IMR-90 (cell line): ENCODE data around the gene GPA33. TPM values are rescaled to one million over a fixed set of nuclear protein-coding genes. Genes with fewer than 3 reads are reported as not detected.
"Not testable (repeated sequence)": the region's sequence is repeated elsewhere in the genome, so short reads cannot be mapped to it uniquely, and the experiment has no call there.

Experiments used
- ATAC-seq: fragments of 200-7000 bp; cut with Tn5 transposase; 2 replicates; pipeline ENCODE4 v1.9.1; 2020; ENCODE audit warnings: low read depth, mild to moderate bottlenecking, moderate library complexity
- BruUV-seq: library from RNA; stranded (reverse); fragments of 400-500 nt; replicated peaks from 2 replicates; lab custom pipeline; 2021; lab: Mats Ljungman, UMichigan
- CTCF ChIA-PET: fragments of 300-600 bp; formaldehyde crosslinking; extraction: SDS; loops from one replicate; lab custom pipeline; 2021; ENCODE audit warnings: antibody characterized with exemption; lab: Yijun Ruan, JAX
- POLR2A ChIA-PET: fragments of 300-600 bp; sonication (Branson Sonifier 250); formaldehyde crosslinking; loops from one replicate; lab custom pipeline; 2022; ENCODE audit warnings: antibody characterized with exemption; ENCODE audit not compliant: unreplicated experiment; lab: Charles Lee
- DNase-seq: peaks from one replicate; pipeline ENCODE4 v3.0.0; 2013
- H2AFZ ChIP-seq: replicated peaks from 2 replicates; pipeline ENCODE3; 2013; ENCODE audit warnings: low read length, mild to moderate bottlenecking; ENCODE audit not compliant: poor library complexity
- H2AK5ac ChIP-seq: 2 replicates; pipeline ENCODE4 v1.6.1; 2013; ENCODE audit warnings: low read depth, low read length, inconsistent platforms
- H2AK9ac ChIP-seq: replicated peaks from 2 replicates; pipeline ENCODE3; 2013; ENCODE audit warnings: mild to moderate bottlenecking, low read depth, low read length, moderate library complexity; ENCODE audit not compliant: poor library complexity
- H2BK120ac ChIP-seq: 2 replicates; pipeline ENCODE4 v1.6.1; 2013; ENCODE audit warnings: low read depth, low read length, inconsistent platforms
- H2BK15ac ChIP-seq: 3 replicates; pipeline ENCODE4 v1.6.1; 2013; ENCODE audit warnings: low read depth, low read length, inconsistent platforms
- H2BK20ac ChIP-seq: 2 replicates; pipeline ENCODE4 v1.6.1; 2013; ENCODE audit warnings: low read depth, mild to moderate bottlenecking, inconsistent platforms, low read length, moderate library complexity
- H2BK5ac ChIP-seq: 2 replicates; pipeline ENCODE4 v1.6.1; 2013; ENCODE audit warnings: mild to moderate bottlenecking, low read depth, low read length, inconsistent platforms; ENCODE audit not compliant: poor library complexity, severe bottlenecking
- H3K14ac ChIP-seq: replicated peaks from 2 replicates; pipeline ENCODE4 v1.6.1; 2013; ENCODE audit warnings: low read depth, low read length, inconsistent platforms
- H3K18ac ChIP-seq: 2 replicates; pipeline ENCODE4 v1.6.1; 2013; ENCODE audit warnings: low read depth, low read length, control low read depth
- H3K23ac ChIP-seq: 2 replicates; pipeline ENCODE4 v1.6.1; 2013; ENCODE audit warnings: low read depth, low read length, inconsistent platforms
- H3K27ac ChIP-seq: 2 replicates; pipeline ENCODE4 v1.5.1; 2013; ENCODE audit warnings: mild to moderate bottlenecking, control low read depth, low read length; ENCODE audit not compliant: insufficient read depth
- H3K27me3 ChIP-seq: 2 replicates; pipeline ENCODE4 v1.6.1; 2013; ENCODE audit warnings: low read length; ENCODE audit not compliant: control insufficient read depth, insufficient read depth
- H3K36me3 ChIP-seq: 2 replicates; pipeline ENCODE4 v1.6.1; 2013; ENCODE audit warnings: low read length, mixed read lengths; ENCODE audit not compliant: control insufficient read depth, insufficient read depth
- H3K4ac ChIP-seq: 2 replicates; pipeline ENCODE4 v1.6.1; 2013; ENCODE audit warnings: low read depth, low read length, inconsistent platforms
- H3K4me1 ChIP-seq: 2 replicates; pipeline ENCODE4 v1.6.1; 2013; ENCODE audit warnings: low read length, mixed read lengths; ENCODE audit not compliant: control insufficient read depth, insufficient read depth
- H3K4me2 ChIP-seq: 2 replicates; pipeline ENCODE4 v1.6.1; 2013; ENCODE audit warnings: low read depth, mild to moderate bottlenecking, control low read depth, low read length, moderate library complexity
- H3K4me3 ChIP-seq: 2 replicates; pipeline ENCODE4 v1.5.1; 2013; ENCODE audit warnings: low read depth, mild to moderate bottlenecking, control low read depth, low read length, moderate library complexity; ENCODE audit not compliant: insufficient read depth
- H3K56ac ChIP-seq: 2 replicates; pipeline ENCODE4 v1.6.1; 2013; ENCODE audit warnings: low read length, inconsistent platforms; ENCODE audit not compliant: insufficient read depth; ENCODE audit errors: extremely low read depth
- H3K79me1 ChIP-seq, 2 experiments: 2 replicates each; pipeline ENCODE4 v1.6.1; 2013; ENCODE audit warnings: low read length in 2 of 2, inconsistent platforms in 1 of 2, low read depth in 1 of 2
- H3K9ac ChIP-seq: 2 replicates; pipeline ENCODE4 v1.6.1; 2013; ENCODE audit warnings: low read depth, low read length, control low read depth
- H3K9me1 ChIP-seq: 2 replicates; pipeline ENCODE4 v1.6.1; 2013; ENCODE audit warnings: low read length, inconsistent platforms; ENCODE audit not compliant: insufficient read depth
- H3K9me3 ChIP-seq: 2 replicates; pipeline ENCODE4 v1.6.1; 2013; ENCODE audit warnings: low read length; ENCODE audit not compliant: control insufficient read depth, insufficient read depth
- H4K20me1 ChIP-seq: 2 replicates; pipeline ENCODE4 v1.6.1; 2013; ENCODE audit warnings: low read length, inconsistent platforms; ENCODE audit not compliant: insufficient read depth
- H4K5ac ChIP-seq: 2 replicates; pipeline ENCODE4 v1.6.1; 2013; ENCODE audit warnings: mild to moderate bottlenecking, low read depth, low read length, control low read depth
- H4K8ac ChIP-seq, 2 experiments: 2 replicates each; pipeline ENCODE4 v1.6.1; 2013; ENCODE audit warnings: low read depth in 2 of 2, low read length in 2 of 2, control low read depth in 1 of 2, inconsistent platforms in 1 of 2
- H4K91ac ChIP-seq: 2 replicates; pipeline ENCODE4 v1.6.1; 2013; ENCODE audit warnings: low read depth, low read length, inconsistent platforms; ENCODE audit not compliant: insufficient read depth
- MAFK ChIP-seq: IDR thresholded peaks from 2 replicates; pipeline ENCODE4 v1.6.1; 2012; ENCODE audit warnings: low read depth, low read length, improper control_type of control experiment
- MXI1 ChIP-seq: IDR thresholded peaks from 2 replicates; pipeline ENCODE4 v1.6.1; 2012; ENCODE audit warnings: low read depth, mild to moderate bottlenecking, low read length, moderate library complexity, borderline replicate concordance
- POLR2A ChIP-seq: IDR thresholded peaks from 2 replicates; pipeline ENCODE4 v1.6.1; 2012; ENCODE audit warnings: mild to moderate bottlenecking, low read depth, low read length
- WGBS, 2 experiments: methylation state at CpG; one replicate each; pipeline versions ENCODE4 v1.1.5 to v1.1.7; 2013; ENCODE audit warnings: missing lambda C conversion rate in 2 of 2; ENCODE audit not compliant: insufficient read length in 1 of 2; ENCODE audit errors: extremely low coverage in 2 of 2; 5-methylcytosine and 5-hydroxymethylcytosine counted together
- dilution Hi-C: fragments of 300-500 bp; cut with HindIII; formaldehyde crosslinking; loops from one replicate; pipeline ENCODE4 v1.14.3; 2018; ENCODE audit warnings: low sequenced_read_pairs; ENCODE audit not compliant: unreplicated experiment
- in situ Hi-C: fragments of 300-500 bp; cut with MboI; formaldehyde crosslinking; loops from 3 replicates; pipeline ENCODE4 v1.14.3; 2019; ENCODE audit warnings: low sequenced_read_pairs, inconsistent platforms, mixed read lengths
- intact Hi-C: fragments of 100-400 bp; cut with micrococcal nuclease; formaldehyde crosslinking; loops from 2 replicates; pipeline ENCODE4 v1.10.0; 2022
- polyA plus RNA-seq, 3 experiments: library from polyadenylated mRNA; depleted of rRNA; stranded (reverse); fragments of >200 nt; gene quantifications; 2 replicates each; pipeline ENCODE4 v1.2.3, GENCODE V29; 2012; ENCODE audit warnings: low replicate concordance in 1 of 3
- total RNA-seq: library from RNA; depleted of rRNA; stranded (reverse); fragments of >200 nt; gene quantifications from 2 replicates; pipeline ENCODE4 v1.2.3, GENCODE V29; 2012

The GPA33 gene
- total and polyA plus RNA-seq, 2 of the 4 experiments (the other 2 are of a cell fraction): not detected

DNA sequence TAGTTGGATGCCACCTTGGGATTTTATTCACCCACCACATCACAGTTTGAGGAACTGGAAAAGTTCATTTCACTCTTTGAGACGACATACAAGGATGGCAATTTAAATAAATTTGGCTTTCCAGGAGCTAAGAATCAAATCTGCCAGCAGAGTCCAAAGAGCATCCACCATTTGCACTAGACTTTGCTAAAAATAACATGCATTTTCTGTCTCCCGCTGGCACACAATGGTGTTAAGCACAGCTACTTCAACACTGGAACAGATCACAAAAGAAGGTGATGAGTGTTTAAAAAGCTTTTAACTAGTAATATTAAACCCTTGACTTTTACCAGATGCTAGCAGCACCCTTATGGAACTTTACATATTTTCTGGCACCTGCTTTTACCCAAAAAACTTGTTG, 56.5 kb downstream of the GPA33 start:
- intact Hi-C loops: loop anchor here (5.0 kb wide), 1 partner anchor 856 kb away; no protein-coding TSS in a partner anchor
- H4K5ac ChIP-seq: no peak overlapping the region
- no peak overlapping the region for H4K91ac ChIP-seq
- H3K4me3 ChIP-seq: no peak overlapping the region
- in situ Hi-C loops: no loop called here
- no peak overlapping the region for H2BK20ac ChIP-seq
- H3K4ac ChIP-seq: no peak overlapping the region
- H3K9me1 ChIP-seq: no peaks in the 10 kb centered on the region
- no peak overlapping the region for H2BK15ac ChIP-seq
- no peak overlapping the region for H3K14ac ChIP-seq
- H2AK5ac ChIP-seq: no peak overlapping the region
- no peak overlapping the region for H2BK5ac ChIP-seq
- H3K18ac ChIP-seq: no peak overlapping the region
- no peak overlapping the region for H2AFZ ChIP-seq
- H3K9me3 ChIP-seq: no peaks in the 10 kb centered on the region
- no peak overlapping the region for H3K4me2 ChIP-seq
- H3K56ac ChIP-seq: no peak overlapping the region
- dilution Hi-C loops: no loop called here
- WGBS, 2 experiments: no CpG with 5 or more reads among the region's 2 CpGs
- H3K36me3 ChIP-seq: no peaks in the 10 kb centered on the region
- no TSS peak for BruUV-seq
- H4K20me1 ChIP-seq: no peaks in the 10 kb centered on the region
- ChIA-PET CTCF (no interaction called here), POLR2A (no interaction called here)
- DNase-seq: no peak
- H3K9ac ChIP-seq: no peak overlapping the region
- H3K79me1 ChIP-seq: no peaks in the 10 kb centered on the region
- H3K23ac ChIP-seq: no peak overlapping the region
- ATAC-seq: no peak
- no peak overlapping the region for H3K27ac ChIP-seq
- TF ChIP-seq POLR2A (no peak), MAFK (no peak), MXI1 (no peak)
- H2BK120ac ChIP-seq: no peak overlapping the region
- H3K4me1 ChIP-seq: no peaks in the 10 kb centered on the region
- no peak overlapping the region for H4K8ac ChIP-seq
- no peaks in the 10 kb centered on the region for H3K27me3 ChIP-seq
- H2AK9ac ChIP-seq: no peak overlapping the region

DNA sequence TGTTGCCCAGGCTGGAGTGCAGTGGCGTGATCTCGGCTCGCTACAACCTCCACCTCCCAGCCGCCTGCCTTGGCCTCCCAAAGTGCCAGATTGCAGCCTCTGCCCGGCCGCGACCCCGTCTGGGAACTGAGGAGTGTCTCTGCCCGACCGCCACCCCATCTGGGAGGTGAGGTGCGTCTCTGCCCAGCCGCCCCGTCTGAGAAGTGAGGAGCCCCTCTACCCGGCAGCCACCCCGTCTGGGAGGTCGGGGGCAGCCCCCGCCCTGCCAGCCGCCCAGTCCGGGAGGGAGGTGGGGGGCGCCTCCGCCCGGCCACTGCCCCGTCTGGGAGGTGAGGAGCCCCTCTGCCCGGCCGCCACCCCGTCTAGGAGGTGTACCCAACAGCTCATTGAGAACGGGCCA, 60.6 kb downstream of the GPA33 start:
- H3K4ac ChIP-seq, H2AK5ac ChIP-seq, H3K18ac ChIP-seq, BruUV-seq, H2AFZ ChIP-seq, dilution Hi-C loops, ATAC-seq, H3K9me1 ChIP-seq, H3K4me3 ChIP-seq, H4K8ac ChIP-seq, H2AK9ac ChIP-seq, H3K23ac ChIP-seq, intact Hi-C loops, DNase-seq, H4K20me1 ChIP-seq, H3K56ac ChIP-seq, H2BK5ac ChIP-seq, H2BK15ac ChIP-seq, H3K36me3 ChIP-seq, CTCF ChIA-PET, H3K9ac ChIP-seq, H3K4me1 ChIP-seq, H3K27me3 ChIP-seq, H4K5ac ChIP-seq, in situ Hi-C loops, H3K27ac ChIP-seq, H3K14ac ChIP-seq, POLR2A ChIA-PET, H3K79me1 ChIP-seq, H2BK120ac ChIP-seq, H3K9me3 ChIP-seq, H3K4me2 ChIP-seq, H2BK20ac ChIP-seq, H4K91ac ChIP-seq: not testable (repeated sequence)
- no CpG with 5 or more reads among the region's 27 CpGs for WGBS, 2 experiments
